ENCODE results near the gene MCF2L2. TPM values are rescaled to one million over a fixed set of nuclear protein-coding genes. Genes with fewer than 3 reads are reported as not detected.
"Not testable (repeated sequence)": the region's sequence is repeated elsewhere in the genome, so short reads cannot be mapped to it uniquely, and the experiment has no call there.

MCF2L2 gene
- total RNA-seq, 1 experiment from 2014 or later: 12.2 TPM

DNA sequence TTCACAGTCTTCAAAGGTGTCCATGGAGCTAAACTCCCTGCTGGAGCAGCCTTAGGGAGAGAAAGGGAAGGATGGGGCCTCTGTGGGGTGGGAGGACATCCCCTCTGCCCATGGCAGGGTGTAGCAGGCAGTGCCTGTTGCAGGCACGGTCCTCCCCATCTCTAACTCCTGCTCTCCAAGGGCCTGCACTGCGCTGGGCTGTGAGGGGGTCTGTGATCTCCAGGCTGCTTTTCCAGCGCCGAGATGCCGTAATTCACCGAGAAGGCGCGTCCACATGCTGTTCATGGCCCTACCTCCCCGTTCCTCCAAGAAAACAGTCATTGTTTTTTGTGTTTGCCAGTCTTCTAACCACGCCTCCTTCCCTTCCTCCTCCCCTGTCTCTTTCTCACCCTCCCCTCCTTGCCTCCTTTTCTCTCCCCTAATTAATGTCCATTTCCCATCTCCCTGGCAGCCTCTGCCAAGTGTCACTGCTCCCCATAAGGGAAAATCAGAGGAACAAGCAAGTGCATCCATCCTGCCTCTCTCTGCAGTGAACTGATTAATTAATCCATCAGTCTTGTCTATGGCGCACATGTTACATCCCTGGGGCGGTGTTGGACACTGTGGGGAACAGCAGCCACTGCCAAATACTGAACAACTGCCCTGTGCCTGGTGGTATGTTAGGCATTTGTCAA lies 248.2 kb downstream of the MCF2L2 start:
- no peak overlapping the region for H3K4me3 ChIP-seq (ENCODE audit: low read length)
- no peak overlapping the region for H2AFZ ChIP-seq (ENCODE audit: low read length)
- H3K9me3 ChIP-seq (ENCODE audit: low read length): no peaks in the 10 kb centered on the region
- H3K4me1 ChIP-seq (ENCODE audit: low read length): peaks cover 78% of the 10 kb centered on the region
- H3K4me2 ChIP-seq (ENCODE audit: low read depth, low read length, poor library complexity, severe bottlenecking): peak overlapping the region; percentile 66
- no peak overlapping the region for H3K9ac ChIP-seq (ENCODE audit: low read length)
- no peaks in the 10 kb centered on the region; the same call in 1 of the 2 replicates for H3K36me3 ChIP-seq (ENCODE audit: insufficient read depth, low read length)
- H3K27me3 ChIP-seq (ENCODE audit: low read length): no peaks in the 10 kb centered on the region; the same call in 1 of the 2 replicates
- H3K27ac ChIP-seq (ENCODE audit: low read length): no peak overlapping the region
- no peak for DNase-seq
- H3K9me2 ChIP-seq (replicated peaks; ENCODE audit: insufficient read depth, low read length): no peaks in the 10 kb centered on the region
- no peaks in the 10 kb centered on the region for H3K79me2 ChIP-seq (ENCODE audit: low read length)
- H4K20me1 ChIP-seq (ENCODE audit: insufficient read depth, low read depth, low read length): no peaks in the 10 kb centered on the region

DNA sequence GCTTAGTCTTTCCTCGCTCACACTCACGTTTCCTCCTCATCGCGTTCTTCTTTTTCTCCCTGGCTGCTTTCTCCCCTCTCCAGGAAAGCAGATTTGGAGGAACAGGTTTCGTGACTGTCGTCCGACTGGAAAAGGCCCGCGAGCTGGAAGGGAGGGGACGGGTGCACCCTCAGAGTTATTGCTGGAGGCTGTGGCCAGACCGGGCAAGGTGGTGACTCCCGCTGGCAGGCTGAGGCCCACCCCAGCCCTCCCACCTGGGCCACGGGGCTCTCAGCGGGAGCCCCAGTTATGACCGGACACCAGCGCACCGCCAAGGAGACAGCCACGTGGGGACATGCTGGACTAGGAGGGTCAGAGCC lies 248.9 kb downstream of the MCF2L2 start:
- H3K4me1 ChIP-seq (ENCODE audit: low read length): peaks cover 77% of the 10 kb centered on the region

GRCh38 chr3:183178833-183179549 lies 249.4 kb downstream of the MCF2L2 start:
- peak; percentile 71 for DNase-seq
- peak overlapping the region; percentile 62 for H3K4me3 ChIP-seq (ENCODE audit: low read length)
- peak overlapping the region; percentile 65 for H3K9ac ChIP-seq (ENCODE audit: low read length)

More for the DNA sequence above, 248.9 kb downstream of the MCF2L2 start:
- not testable (repeated sequence) for H3K27me3 ChIP-seq (ENCODE audit: low read length); H4K20me1 ChIP-seq (ENCODE audit: insufficient read depth, low read depth, low read length); H3K9me2 ChIP-seq (replicated peaks; ENCODE audit: insufficient read depth, low read length); H3K27ac ChIP-seq (ENCODE audit: low read length); H2AFZ ChIP-seq (ENCODE audit: low read length); H3K9me3 ChIP-seq (ENCODE audit: low read length); H3K36me3 ChIP-seq (ENCODE audit: insufficient read depth, low read length); H3K79me2 ChIP-seq (ENCODE audit: low read length); DNase-seq
- peak overlapping the region; percentile 62 for H3K4me3 ChIP-seq (ENCODE audit: low read length)
- peak overlapping the region; percentile 66 for H3K4me2 ChIP-seq (ENCODE audit: low read depth, low read length, poor library complexity, severe bottlenecking)
- peak overlapping the region; percentile 65 for H3K9ac ChIP-seq (ENCODE audit: low read length)

GRCh38 chr3:183178512-183178832 lies 249.9 kb downstream of the MCF2L2 start:
- Histone ChIP-seq H3K27ac (ENCODE audit: low read length) (no peak overlapping the region), H3K4me3 (ENCODE audit: low read length) (peak overlapping the region; percentile 62), H2AFZ (ENCODE audit: low read length) (peak overlapping the region; percentile 36; the same call in 1 of the 2 replicates), H3K79me2 (ENCODE audit: low read length) (no peaks in the 10 kb centered on the region), H3K9ac (ENCODE audit: low read length) (peak overlapping the region; percentile 65), H3K9me3 (ENCODE audit: low read length) (no peaks in the 10 kb centered on the region), H3K4me2 (ENCODE audit: low read depth, low read length, poor library complexity, severe bottlenecking) (peak overlapping the region; percentile 66), H3K9me2 (replicated peaks; ENCODE audit: insufficient read depth, low read length) (no peaks in the 10 kb centered on the region), H3K36me3 (ENCODE audit: insufficient read depth, low read length) (no peaks in the 10 kb centered on the region; the same call in 1 of the 2 replicates), H3K4me1 (ENCODE audit: low read length) (peaks cover 70% of the 10 kb centered on the region), H3K27me3 (ENCODE audit: low read length) (no peaks in the 10 kb centered on the region; the same call in 1 of the 2 replicates), H4K20me1 (ENCODE audit: insufficient read depth, low read depth, low read length) (no peaks in the 10 kb centered on the region)
- no peak for DNase-seq

More at GRCh38 chr3:183178833-183179549, 249.4 kb downstream of the MCF2L2 start:
- Histone ChIP-seq H3K27me3 (ENCODE audit: low read length) (no peaks in the 10 kb centered on the region; the same call in 1 of the 2 replicates), H3K79me2 (ENCODE audit: low read length) (no peaks in the 10 kb centered on the region), H3K9me2 (replicated peaks; ENCODE audit: insufficient read depth, low read length) (no peaks in the 10 kb centered on the region), H2AFZ (ENCODE audit: low read length) (peak overlapping the region; percentile 36; the same call in 1 of the 2 replicates), H3K36me3 (ENCODE audit: insufficient read depth, low read length) (no peaks in the 10 kb centered on the region; the same call in 1 of the 2 replicates), H3K4me2 (ENCODE audit: low read depth, low read length, poor library complexity, severe bottlenecking) (peak overlapping the region; percentile 66), H3K27ac (ENCODE audit: low read length) (no peak overlapping the region), H3K9me3 (ENCODE audit: low read length) (no peaks in the 10 kb centered on the region), H3K4me1 (ENCODE audit: low read length) (peaks cover 72% of the 10 kb centered on the region), H4K20me1 (ENCODE audit: insufficient read depth, low read depth, low read length) (no peaks in the 10 kb centered on the region)

GRCh38 chr3:183172051-183172639 lies 256.3 kb downstream of the MCF2L2 start:
- Histone ChIP-seq H4K20me1 (ENCODE audit: insufficient read depth, low read depth, low read length) (no peaks in the 10 kb centered on the region), H3K9me3 (ENCODE audit: low read length) (no peaks in the 10 kb centered on the region; the same call in 1 of the 2 replicates), H3K9me2 (replicated peaks; ENCODE audit: insufficient read depth, low read length) (no peaks in the 10 kb centered on the region), H3K79me2 (ENCODE audit: low read length) (no peaks in the 10 kb centered on the region), H2AFZ (ENCODE audit: low read length) (no peak overlapping the region), H3K27ac (ENCODE audit: low read length) (no peak overlapping the region), H3K9ac (ENCODE audit: low read length) (no peak overlapping the region), H3K4me1 (ENCODE audit: low read length) (peaks cover 52% of the 10 kb centered on the region), H3K27me3 (ENCODE audit: low read length) (no peaks in the 10 kb centered on the region; the same call in 1 of the 2 replicates), H3K4me2 (ENCODE audit: low read depth, low read length, poor library complexity, severe bottlenecking) (no peak overlapping the region), H3K4me3 (ENCODE audit: low read length) (no peak overlapping the region), H3K36me3 (ENCODE audit: insufficient read depth, low read length) (no peaks in the 10 kb centered on the region; the same call in 1 of the 2 replicates)
- no peak for DNase-seq

DNA sequence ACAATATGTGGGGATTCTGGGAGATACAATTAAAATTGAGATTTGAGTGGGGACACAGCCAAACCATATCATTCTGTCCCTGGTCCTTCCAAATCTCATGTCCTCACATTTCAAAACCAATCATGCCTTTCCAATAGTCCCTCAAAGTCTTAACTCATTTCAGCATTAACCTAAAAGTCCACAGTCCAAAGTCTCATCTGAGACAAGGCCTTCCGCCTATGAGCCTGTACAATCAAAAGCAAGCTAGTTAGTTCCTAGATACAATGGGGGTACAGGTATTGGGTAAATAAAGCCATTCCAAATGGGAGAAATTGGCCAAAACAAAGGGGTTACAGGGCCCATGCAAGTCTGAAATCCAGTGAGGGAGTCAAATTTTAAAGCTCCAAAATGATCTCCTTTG lies 260.4 kb downstream of the MCF2L2 start:
- not testable (repeated sequence) for H3K4me2 ChIP-seq (ENCODE audit: low read depth, low read length, poor library complexity, severe bottlenecking); H2AFZ ChIP-seq (ENCODE audit: low read length); H3K27ac ChIP-seq (ENCODE audit: low read length); H3K79me2 ChIP-seq (ENCODE audit: low read length); H3K4me3 ChIP-seq (ENCODE audit: low read length); H4K20me1 ChIP-seq (ENCODE audit: insufficient read depth, low read depth, low read length); DNase-seq; H3K9me3 ChIP-seq (ENCODE audit: low read length); H3K9me2 ChIP-seq (replicated peaks; ENCODE audit: insufficient read depth, low read length); H3K36me3 ChIP-seq (ENCODE audit: insufficient read depth, low read length); H3K9ac ChIP-seq (ENCODE audit: low read length); H3K27me3 ChIP-seq (ENCODE audit: low read length)
- H3K4me1 ChIP-seq (ENCODE audit: low read length): peaks cover 21% of the 10 kb centered on the region

GRCh38 chr3:183163563-183163962 lies 264.9 kb downstream of the MCF2L2 start:
- no peaks in the 10 kb centered on the region for H3K9me2 ChIP-seq (replicated peaks; ENCODE audit: insufficient read depth, low read length)
- H3K79me2 ChIP-seq (ENCODE audit: low read length): peaks cover 4% of the 10 kb centered on the region; the same call in 1 of the 2 replicates
- no peak overlapping the region for H3K27ac ChIP-seq (ENCODE audit: low read length)
- peaks cover 10% of the 10 kb centered on the region for H3K36me3 ChIP-seq (ENCODE audit: insufficient read depth, low read length)
- H3K4me2 ChIP-seq (ENCODE audit: low read depth, low read length, poor library complexity, severe bottlenecking): no peak overlapping the region
- H3K27me3 ChIP-seq (ENCODE audit: low read length): no peaks in the 10 kb centered on the region
- no peak overlapping the region for H3K4me3 ChIP-seq (ENCODE audit: low read length)
- H2AFZ ChIP-seq (ENCODE audit: low read length): no peak overlapping the region
- peaks cover 41% of the 10 kb centered on the region for H3K4me1 ChIP-seq (ENCODE audit: low read length)
- no peaks in the 10 kb centered on the region; the same call in 1 of the 2 replicates for H3K9me3 ChIP-seq (ENCODE audit: low read length)
- H4K20me1 ChIP-seq (ENCODE audit: insufficient read depth, low read depth, low read length): no peaks in the 10 kb centered on the region
- no peak overlapping the region for H3K9ac ChIP-seq (ENCODE audit: low read length)
- no peak for DNase-seq
